GM12878 (cell line): ENCODE data around the gene VPS39. TPM values are rescaled to one million over a fixed set of nuclear protein-coding genes. Genes with fewer than 3 reads are reported as not detected.

Experiments used
- CEBPB ChIP-seq, 2 experiments: fragments of 150-350 bp in 1 of 2; IDR thresholded peaks; 2 replicates each; pipeline ENCODE4 v1.6.1; 2012 to 2014; ENCODE audit warnings: low read depth in 2 of 2, low read length in 2 of 2, borderline replicate concordance in 1 of 2, inconsistent platforms in 1 of 2
- IKZF1 ChIP-seq: fragments of 450-650 bp; conservative IDR thresholded peaks from 2 replicates; pipeline ENCODE4 v1.6.1; 2017; ENCODE audit warnings: antibody characterized with exemption, mild to moderate bottlenecking
- NR2C1 ChIP-seq: fragments of 450-650 bp; IDR thresholded peaks from 2 replicates; pipeline ENCODE4 v1.6.1; 2017; ENCODE audit warnings: antibody characterized with exemption, mild to moderate bottlenecking, moderate library complexity
- PAX8 ChIP-seq: fragments of 450-650 bp; IDR thresholded peaks from 2 replicates; pipeline ENCODE4 v1.6.1; 2017; ENCODE audit warnings: mild to moderate bottlenecking, moderate library complexity
- SP1 ChIP-seq: IDR thresholded peaks from one replicate; pipeline ENCODE4 v1.6.1; 2011; ENCODE audit warnings: low read depth, low read length
- ZNF207 ChIP-seq: fragments of 450-650 bp; IDR thresholded peaks from 2 replicates; pipeline ENCODE4 v1.6.1; 2014; ENCODE audit warnings: antibody characterized with exemption, mild to moderate bottlenecking, borderline replicate concordance
- polyA plus RNA-seq, 11 experiments: library from polyadenylated mRNA; depleted of rRNA in 4 of 11; unstranded in 6 of 11; stranded (reverse) in 5 of 11; fragments of >200 nt; fragmentation: Nextera tagmentation in 4 of 11; fragmentation: Illumina TruSeq in 1 of 11; extraction: Ambion mirVana in 4 of 11; extraction: Trizol in 1 of 11; gene quantifications; 1 replicate in 1 of 11; 2 replicates in 10 of 11; pipeline versions ENCODE4 v1.2.1 to v1.2.3, GENCODE V29; 2011 to 2016; ENCODE audit warnings: inconsistent platforms in 2 of 11, missing spikeins in 2 of 11, low read depth in 1 of 11
- total RNA-seq, 4 experiments: library from RNA; depleted of rRNA in 3 of 4; stranded (reverse); fragments of >200 nt in 3 of 4; fragmentation: Illumina TruSeq in 1 of 4; extraction: Trizol in 1 of 4; gene quantifications; 2 replicates each; pipeline versions ENCODE4 v1.2.1 to v1.2.3, GENCODE V29; 2013 to 2021
- TF ChIP-seq, protein P1 (sequence below): IDR thresholded peaks from 2 replicates; pipeline ENCODE4 v1.6.1; 2011; ENCODE audit warnings: borderline replicate concordance, low read depth, mild to moderate bottlenecking, moderate library complexity, low read length; ENCODE audit not compliant: insufficient read depth, poor library complexity, severe bottlenecking
- TF ChIP-seq, protein P2 (sequence below): fragments of 450-650 bp; IDR thresholded peaks from 2 replicates; pipeline ENCODE4 v1.6.1; 2016; ENCODE audit warnings: mild to moderate bottlenecking, moderate library complexity, borderline replicate concordance
- TF ChIP-seq, protein P3 (sequence below): fragments of 450-650 bp; IDR thresholded peaks from 2 replicates; pipeline ENCODE4 v1.6.1; 2017; ENCODE audit warnings: mild to moderate bottlenecking, moderate library complexity

The VPS39 gene
- total and polyA plus RNA-seq, 10 of the 15 experiments (the other 5 are each of a cell fraction or from before 2014, with no cell fraction given), result 4.9 to 50.0 (median 36.2) TPM

DNA sequence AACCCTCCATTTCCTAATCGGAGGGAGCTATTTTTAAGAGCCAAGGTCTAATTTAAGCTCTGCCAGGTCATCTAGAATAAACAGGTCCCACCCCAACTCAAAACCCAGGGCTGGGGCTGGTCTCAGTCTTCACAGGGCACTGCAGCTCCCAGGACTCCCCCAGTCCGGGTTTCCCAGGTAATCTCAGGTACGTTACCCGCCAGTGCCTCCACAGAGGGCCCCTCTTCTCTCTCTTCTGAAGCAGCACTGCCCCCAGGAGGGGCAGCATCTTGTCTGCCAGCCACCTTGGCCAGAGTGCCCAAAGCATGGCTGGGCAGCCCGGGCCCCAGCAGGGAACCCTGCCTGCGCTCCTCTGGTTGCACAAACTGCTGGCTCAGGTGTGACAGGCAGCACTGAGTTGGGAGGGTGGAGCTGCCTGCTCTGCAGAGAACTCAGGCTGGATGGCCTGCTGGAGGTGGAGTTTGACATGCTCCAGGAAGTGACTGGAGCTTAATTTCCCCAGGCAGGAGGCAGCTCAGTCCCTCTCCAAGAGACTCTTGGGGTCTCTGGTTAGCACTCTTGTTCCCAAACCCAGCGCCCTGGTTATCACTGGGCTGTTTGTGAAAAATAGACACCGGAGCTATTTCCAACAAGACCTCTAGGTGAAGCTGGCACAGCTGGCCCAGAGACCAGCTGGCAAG lies 51.7 kb downstream of the VPS39 start, which contains the start of gene PLA2G4F (continued):
- TF ChIP-seq, protein P1, sequence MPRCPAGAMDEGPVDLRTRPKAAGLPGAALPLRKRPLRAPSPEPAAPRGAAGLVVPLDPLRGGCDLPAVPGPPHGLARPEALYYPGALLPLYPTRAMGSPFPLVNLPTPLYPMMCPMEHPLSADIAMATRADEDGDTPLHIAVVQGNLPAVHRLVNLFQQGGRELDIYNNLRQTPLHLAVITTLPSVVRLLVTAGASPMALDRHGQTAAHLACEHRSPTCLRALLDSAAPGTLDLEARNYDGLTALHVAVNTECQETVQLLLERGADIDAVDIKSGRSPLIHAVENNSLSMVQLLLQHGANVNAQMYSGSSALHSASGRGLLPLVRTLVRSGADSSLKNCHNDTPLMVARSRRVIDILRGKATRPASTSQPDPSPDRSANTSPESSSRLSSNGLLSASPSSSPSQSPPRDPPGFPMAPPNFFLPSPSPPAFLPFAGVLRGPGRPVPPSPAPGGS, result no peak
- TF ChIP-seq CEBPB (IDR thresholded peaks at IDR 0.05; ENCODE audit: borderline replicate concordance in 1 of 2, low read depth in 2 of 2, low read length in 2 of 2), result no peak
- TF ChIP-seq, protein P2, sequence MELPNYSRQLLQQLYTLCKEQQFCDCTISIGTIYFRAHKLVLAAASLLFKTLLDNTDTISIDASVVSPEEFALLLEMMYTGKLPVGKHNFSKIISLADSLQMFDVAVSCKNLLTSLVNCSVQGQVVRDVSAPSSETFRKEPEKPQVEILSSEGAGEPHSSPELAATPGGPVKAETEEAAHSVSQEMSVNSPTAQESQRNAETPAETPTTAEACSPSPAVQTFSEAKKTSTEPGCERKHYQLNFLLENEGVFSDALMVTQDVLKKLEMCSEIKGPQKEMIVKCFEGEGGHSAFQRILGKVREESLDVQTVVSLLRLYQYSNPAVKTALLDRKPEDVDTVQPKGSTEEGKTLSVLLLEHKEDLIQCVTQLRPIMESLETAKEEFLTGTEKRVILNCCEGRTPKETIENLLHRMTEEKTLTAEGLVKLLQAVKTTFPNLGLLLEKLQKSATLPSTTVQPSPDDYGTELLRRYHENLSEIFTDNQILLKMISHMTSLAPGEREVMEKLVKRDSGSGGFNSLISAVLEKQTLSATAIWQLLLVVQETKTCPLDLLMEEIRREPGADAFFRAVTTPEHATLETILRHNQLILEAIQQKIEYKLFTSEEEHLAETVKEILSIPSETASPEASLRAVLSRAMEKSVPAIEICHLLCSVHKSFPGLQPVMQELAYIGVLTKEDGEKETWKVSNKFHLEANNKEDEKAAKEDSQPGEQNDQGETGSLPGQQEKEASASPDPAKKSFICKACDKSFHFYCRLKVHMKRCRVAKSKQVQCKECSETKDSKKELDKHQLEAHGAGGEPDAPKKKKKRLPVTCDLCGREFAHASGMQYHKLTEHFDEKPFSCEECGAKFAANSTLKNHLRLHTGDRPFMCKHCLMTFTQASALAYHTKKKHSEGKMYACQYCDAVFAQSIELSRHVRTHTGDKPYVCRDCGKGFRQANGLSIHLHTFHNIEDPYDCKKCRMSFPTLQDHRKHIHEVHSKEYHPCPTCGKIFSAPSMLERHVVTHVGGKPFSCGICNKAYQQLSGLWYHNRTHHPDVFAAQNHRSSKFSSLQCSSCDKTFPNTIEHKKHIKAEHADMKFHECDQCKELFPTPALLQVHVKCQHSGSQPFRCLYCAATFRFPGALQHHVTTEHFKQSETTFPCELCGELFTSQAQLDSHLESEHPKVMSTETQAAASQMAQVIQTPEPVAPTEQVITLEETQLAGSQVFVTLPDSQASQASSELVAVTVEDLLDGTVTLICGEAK, result no peak
- TF ChIP-seq, protein P3, sequence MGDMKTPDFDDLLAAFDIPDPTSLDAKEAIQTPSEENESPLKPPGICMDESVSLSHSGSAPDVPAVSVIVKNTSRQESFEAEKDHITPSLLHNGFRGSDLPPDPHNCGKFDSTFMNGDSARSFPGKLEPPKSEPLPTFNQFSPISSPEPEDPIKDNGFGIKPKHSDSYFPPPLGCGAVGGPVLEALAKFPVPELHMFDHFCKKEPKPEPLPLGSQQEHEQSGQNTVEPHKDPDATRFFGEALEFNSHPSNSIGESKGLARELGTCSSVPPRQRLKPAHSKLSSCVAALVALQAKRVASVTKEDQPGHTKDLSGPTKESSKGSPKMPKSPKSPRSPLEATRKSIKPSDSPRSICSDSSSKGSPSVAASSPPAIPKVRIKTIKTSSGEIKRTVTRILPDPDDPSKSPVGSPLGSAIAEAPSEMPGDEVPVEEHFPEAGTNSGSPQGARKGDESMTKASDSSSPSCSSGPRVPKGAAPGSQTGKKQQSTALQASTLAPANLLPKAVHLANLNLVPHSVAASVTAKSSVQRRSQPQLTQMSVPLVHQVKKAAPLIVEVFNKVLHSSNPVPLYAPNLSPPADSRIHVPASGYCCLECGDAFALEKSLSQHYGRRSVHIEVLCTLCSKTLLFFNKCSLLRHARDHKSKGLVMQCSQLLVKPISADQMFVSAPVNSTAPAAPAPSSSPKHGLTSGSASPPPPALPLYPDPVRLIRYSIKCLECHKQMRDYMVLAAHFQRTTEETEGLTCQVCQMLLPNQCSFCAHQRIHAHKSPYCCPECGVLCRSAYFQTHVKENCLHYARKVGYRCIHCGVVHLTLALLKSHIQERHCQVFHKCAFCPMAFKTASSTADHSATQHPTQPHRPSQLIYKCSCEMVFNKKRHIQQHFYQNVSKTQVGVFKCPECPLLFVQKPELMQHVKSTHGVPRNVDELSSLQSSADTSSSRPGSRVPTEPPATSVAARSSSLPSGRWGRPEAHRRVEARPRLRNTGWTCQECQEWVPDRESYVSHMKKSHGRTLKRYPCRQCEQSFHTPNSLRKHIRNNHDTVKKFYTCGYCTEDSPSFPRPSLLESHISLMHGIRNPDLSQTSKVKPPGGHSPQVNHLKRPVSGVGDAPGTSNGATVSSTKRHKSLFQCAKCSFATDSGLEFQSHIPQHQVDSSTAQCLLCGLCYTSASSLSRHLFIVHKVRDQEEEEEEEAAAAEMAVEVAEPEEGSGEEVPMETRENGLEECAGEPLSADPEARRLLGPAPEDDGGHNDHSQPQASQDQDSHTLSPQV, result no peak
- TF ChIP-seq IKZF1, result no peak
- no peak for TF ChIP-seq ZNF207
- TF ChIP-seq PAX8, result no peak
- no peak for TF ChIP-seq SP1
- no peak for TF ChIP-seq NR2C1
